ENCODE data around the gene ANKRD27.
"Not testable (repeated sequence)": the region's sequence is repeated elsewhere in the genome, so short reads cannot be mapped to it uniquely, and the experiment has no call there.

ANKRD27 gene

DNA sequence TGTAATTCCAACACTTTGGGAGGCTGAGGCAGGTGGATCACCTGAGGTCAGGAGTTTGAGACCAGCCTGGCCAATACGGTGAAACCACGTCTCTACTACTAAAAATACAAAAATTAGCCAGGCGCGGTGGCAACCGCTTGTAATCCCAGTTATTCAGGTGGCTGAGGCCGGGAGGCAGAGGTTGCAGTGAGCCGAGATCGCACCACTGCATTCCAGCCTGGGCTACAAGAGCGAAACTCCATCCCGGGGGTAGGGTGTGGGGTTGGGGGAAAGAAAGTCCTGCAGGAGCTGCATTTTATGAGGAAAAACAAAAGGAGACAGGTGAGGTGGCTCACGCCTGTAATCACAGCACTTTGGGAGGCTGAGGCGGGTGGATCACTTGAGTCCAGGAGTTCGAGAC is 22.6 kb downstream of the ANKRD27 start:
- FAIRE-seq = not testable (repeated sequence)

DNA sequence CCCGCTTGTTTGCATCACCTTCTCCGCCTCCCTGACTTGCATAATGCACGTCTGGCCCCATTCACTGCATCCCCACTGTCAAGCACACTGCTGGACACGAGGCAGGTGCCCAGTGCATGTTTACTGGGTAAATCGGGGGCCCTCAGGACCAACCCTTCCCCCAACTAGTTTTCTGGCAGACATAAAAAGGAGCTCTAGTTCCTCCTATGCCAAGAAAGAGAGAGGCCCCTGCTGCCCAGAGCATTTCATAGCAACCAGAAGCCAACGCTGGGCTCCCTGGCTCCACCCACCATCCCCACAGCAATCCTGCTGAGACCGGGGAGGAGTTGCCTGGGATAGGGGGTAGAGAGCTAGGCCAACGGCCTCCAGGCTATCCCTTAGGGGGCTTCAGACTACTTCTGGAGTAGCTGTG is 23.2 kb downstream of the ANKRD27 start:
- FAIRE-seq = no peak

DNA sequence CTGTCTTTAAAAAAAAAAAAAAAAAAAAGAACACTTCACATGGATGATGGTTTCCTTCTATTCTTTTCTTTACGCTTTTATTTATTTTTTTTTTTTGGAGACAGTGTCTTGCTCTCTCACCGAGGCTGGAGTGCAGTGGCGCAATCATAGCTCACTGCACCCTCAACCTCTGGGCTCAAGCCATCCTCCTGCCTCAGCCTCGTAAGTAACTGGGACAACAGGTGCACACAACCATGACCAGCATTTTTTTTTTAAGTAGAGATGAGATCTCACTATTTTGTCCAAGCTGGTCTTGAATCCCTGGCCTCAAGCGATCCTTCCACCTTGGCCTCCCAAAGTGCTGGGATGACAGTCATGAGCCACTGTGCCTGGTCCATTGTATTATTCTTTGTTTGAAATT is 24.3 kb downstream of the ANKRD27 start:
- FAIRE-seq = no peak

DNA sequence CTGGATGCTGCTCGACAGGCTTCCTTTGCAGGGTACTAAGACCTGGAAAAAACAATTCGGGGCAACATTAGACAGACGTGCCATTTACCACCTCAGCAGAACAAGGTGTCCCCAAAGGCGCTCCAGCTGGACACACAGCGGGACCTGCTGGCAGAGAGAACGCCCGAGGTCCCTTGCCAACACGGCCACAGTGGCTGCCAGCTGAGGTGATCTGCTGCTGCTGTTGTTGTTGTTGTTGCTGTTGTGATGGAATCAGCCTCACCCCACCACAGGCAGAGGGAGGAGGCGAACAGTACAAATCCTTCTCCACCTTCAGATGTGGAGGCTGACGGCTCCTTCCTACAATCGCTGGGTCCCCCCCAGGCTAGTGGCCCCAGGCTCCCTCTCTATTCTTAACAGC is 25.2 kb downstream of the ANKRD27 start:
- no peak for FAIRE-seq

DNA sequence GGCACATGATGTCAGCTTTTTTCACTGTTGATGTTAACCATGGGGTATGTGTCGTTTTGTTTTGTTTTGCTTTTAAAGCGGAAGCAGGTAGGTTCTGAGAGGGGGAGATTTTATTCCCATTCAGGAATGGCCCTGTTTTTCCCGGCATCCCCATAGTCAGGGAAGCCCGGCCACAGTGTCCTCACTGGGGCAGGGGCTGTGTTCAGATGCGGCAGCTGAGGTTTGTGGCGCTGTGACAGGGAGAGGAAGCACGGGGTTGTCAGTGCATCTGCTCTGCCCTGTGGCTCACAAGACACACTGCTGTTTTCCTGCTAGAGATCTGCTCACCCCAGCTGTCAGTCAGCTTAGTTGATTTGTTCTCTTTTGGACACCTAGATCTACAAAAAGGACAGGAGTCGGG is 27.6 kb downstream of the ANKRD27 start:
- FAIRE-seq = no peak

DNA sequence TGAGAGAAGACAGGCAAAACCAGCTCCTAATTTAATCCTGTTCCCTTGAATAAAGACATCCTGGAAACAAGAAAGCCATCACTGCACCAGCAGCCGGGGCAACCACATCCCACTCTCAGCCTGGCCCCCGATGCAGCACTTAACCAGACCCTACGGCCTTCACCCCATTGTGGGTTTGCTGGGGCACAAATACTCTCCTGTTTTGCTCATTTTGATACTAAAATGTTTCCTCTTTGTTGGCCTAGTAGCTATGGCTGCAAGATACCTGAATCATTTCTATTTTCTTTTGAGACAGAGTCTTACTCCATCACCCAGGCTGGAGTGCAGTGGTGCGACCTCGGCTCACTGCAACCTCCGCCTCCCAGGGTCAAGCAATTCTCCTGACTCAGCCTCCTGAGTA is 28.4 kb downstream of the ANKRD27 start:
- no peak for FAIRE-seq

DNA sequence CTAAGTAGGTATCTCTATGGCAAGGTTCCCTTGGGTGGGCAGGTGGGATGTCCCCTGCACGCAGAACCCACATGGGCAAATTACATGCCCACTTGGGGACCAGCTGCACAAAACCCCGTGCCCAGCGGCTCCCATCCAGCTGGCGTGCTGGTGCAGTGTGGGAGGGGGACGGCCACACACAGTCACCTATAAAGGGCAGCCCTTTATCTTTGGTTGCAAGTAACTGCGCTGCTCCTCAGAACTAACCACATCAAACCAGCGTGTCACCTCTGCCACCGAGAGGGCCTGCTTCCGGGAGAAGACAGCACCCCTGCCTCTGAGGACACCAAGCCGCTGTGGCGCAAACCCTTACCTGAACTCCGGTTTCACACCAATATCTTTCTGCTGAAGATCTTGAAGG is 32.2 kb downstream of the ANKRD27 start:
- no peak for FAIRE-seq

DNA sequence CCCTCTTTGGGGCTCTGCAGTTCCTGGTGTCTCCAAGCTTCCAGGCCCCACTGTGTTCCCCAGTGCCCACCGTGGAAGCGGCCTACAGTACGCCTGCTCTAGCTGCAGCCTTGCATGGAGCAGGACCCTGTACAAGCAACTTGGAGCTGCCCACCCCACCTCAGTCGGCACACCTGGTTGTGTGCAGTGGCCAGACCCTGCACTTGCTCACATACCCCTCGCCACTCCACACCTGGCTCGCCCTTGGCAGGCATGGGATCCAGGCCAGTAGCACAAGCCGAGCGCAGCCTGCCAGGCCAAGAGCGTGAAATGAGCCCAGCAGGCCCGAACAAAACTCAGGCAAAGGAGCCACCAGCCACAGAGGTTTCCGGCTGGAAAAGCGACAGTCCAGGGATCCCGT is 36.4 kb downstream of the ANKRD27 start:
- no peak for FAIRE-seq

DNA sequence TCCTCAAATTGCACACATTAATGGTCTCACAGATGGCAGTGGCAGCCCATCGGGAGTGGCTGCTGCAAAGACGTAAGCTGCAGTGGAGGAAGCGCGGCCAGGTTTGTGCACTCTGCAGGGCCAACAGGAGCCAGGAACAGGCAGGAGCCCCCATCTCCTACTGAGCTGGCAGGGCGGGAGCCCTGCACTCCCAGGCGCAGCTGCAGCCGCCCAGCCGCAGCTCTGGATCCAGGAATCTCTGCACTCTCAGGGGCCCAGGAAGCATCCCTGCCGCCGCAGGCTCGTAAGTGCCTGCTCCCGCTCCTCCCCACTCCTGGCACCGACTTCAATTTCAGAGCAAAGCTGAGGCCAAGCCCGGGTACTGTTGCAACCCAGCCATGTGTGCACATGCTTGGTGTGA is 37.5 kb downstream of the ANKRD27 start:
- no peak for FAIRE-seq

DNA sequence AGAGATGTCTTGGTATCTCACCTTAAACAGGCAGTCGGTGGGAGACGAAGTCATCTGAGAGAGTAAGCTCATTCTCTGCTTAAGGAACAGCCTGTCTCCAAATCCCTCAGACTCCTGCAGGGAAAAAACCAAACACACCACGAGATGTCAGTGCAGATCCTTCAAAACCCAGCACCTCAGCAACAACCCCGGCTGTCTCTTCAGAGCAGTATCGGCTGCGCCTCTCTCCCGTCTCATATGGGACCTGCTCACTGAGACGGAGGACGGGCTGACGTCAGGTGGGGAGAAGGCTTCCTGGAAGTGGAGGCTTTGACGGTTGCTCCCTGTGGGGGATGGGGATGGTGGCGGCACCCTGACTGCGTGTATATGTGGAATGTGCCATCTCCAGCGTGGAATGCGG is 43.6 kb downstream of the ANKRD27 start:
- FAIRE-seq = no peak

DNA sequence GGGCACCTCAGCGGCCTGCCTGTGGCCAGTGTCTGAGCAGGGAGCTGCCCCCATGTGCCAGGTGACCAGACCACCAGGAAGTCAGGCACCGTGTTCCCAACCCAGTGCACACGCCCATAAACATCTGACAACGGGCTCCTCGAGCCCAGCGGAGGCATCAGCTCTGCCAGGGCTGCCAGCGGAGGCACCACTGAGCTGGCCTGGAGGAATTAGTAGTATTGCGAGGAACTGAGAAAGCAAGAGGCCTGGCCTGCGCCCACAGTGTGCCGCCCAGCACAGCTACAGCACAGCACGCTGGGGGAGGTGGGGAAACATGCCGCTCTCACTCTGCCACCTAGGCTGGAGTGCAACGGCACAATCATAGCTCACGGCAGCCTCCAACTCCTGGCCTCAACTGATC is 44.6 kb downstream of the ANKRD27 start:
- no peak for FAIRE-seq

DNA sequence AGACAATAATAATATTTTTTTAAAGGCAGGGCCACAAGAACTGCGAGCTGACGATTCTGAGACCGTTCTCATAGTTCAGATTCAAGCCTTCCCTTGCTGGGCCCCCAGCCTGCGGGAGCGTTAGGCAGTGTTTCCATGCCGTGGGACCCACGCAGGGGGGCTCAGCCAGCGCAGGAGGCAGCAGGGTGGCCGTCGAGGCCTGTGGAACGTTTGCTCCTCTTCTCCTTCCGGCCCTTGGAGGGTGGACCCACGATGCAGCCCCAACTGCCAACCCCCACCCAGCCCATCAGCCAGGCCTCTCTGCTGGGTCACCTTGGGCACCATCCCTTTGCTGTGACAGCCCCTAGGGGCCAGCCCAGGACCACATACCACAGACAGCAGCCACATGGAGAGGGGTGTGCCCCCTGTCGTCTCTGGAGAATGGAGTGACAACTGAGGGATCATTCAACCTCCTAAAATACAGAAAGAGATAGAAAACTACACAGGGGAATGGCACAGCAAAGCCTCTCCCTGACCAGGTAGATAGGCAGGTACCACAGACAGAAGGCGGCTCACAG is 47.2 kb downstream of the ANKRD27 start:
- FAIRE-seq = no peak

DNA sequence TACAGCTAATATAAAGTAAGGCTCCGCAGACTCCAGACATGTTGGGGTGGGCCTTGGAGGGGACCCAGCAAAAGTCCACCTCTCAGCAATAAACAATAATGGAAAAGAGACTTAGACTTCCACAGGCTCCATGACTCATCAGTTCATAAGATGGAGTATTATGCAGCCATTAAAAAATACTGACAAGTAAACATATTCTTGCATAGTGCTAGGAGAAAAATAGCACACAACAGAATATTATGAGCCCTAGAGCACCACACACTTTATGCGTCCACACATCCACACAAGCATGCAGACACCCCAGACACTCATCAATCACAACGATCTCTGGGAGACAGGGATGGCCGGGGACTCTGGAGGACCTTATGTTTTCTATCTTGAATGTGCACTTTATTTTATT is 48.0 kb downstream of the ANKRD27 start:
- no peak for FAIRE-seq

DNA sequence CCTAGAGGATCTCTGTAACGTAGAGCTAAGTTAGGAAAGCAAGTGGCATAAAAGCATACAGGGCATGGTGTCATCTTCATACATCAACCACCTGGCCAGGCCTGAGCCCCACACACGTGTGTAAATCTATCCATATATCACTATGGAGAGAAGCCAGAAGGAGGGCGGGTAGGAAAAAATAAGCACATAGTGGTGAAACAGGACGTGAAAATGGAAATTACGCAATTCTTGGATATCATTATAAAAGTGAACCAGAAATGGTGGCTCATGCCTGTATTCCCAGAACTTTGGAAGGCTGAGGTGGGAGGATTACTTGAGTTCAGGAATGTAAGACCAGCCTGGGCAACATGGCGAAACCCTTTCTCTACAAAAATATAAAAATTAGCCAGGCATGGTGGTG is 50.6 kb downstream of the ANKRD27 start:
- FAIRE-seq = no peak

DNA sequence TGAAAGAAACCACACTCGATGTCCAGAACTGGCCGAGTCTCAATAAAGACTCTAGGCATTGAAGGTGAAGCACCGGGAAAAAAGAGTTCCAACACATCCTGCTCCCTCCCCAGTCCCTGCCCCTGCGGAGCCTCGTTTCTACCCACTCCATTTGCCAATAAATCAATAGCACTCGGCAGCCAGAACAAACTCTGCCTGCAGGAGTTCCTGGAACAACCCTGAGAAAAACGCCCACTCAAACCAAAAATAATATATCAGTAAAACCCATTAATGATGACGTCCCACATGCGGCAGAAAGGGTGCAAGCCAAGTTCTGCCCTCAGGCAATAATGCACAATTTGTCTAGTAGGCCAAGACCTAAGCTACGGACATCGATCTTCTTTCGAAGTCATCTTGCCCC is 53.0 kb downstream of the ANKRD27 start:
- no peak for FAIRE-seq

DNA sequence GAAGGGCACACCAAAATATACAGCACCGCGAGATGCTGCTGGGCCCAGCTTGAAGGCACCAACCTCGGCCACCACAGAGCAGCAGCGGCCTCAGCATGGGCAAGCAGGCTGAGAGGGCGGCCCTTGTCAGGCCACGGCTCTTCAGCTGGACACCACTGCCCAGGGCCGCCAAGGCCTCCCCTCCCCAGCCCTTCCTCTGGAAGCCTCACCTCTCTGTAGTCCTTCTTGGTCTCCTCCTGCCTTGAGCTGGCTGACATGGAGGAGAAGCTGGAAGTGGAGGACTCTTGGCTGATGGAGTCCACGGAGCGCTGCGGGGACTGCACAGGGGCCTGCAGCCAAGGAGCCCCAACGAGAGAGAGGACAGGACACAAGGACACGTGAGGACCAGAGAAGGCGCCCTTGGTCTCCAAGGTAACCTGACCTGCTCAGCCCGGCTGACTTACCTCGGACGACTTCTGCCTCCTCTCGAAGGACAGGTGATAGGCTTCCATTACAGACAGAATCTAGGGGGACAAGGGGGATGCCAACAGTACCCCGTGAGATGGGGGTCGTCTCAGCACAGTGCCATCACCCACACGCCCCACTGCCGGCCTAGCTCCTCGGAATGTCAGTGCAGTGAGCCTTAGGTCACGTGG is 55.8 kb downstream of the ANKRD27 start:
- FAIRE-seq = no peak

DNA sequence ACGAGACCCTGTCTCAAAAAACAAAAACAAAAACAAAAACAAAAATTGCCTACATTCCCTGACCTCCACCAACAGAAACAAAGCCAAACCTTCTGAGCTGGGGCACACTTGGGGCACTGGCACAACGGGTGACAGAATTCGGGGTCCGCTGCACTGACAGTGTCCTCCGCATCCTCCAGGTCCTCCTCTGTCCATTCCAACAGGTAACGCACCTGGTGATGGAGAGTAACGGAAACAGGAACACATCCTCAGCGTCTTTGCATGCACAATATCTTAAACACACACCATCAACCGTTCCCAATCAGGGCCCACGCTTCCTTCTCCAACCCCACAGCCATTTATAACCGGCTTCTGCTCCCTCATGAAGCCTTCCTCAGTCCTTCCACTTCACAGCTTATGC is 59.4 kb downstream of the ANKRD27 start:
- FAIRE-seq = no peak

DNA sequence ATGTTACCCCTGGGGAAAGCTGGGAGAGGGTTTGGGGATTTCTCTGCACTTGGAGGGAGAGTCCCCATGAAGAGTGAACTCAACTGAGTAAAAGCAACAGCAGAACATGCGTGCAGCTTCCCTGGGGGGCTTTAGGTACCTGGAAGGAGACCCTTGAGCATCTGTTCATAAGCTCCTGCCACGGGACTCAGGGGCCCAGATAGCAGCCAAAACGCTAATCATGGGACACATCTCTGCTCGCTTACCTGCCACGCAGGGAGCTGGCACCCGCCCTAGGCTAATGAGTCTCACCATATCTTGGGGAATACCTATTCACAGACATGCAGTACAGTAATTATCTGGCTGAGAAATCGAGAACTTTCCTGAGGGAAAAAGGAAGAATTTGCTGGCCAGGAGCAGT is 60.1 kb downstream of the ANKRD27 start:
- FAIRE-seq = no peak

DNA sequence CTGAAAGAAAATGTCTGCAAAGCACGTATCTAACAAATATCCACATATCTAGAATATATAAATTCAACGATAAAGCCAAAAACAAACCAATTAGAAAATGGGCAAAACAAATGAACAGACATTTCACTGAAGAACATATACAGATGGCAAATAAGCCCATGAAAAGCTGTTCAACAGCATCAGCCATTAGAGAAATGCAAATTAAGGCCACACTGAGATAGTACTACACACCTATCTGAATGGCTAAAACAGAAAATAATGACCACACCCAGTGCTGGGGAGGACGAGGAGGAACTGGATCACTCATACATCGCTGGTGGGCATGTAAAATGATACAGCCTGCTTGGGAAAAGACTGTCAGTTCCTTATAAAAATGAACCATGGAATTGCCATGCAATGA is 62.0 kb downstream of the ANKRD27 start:
- FAIRE-seq = no peak

DNA sequence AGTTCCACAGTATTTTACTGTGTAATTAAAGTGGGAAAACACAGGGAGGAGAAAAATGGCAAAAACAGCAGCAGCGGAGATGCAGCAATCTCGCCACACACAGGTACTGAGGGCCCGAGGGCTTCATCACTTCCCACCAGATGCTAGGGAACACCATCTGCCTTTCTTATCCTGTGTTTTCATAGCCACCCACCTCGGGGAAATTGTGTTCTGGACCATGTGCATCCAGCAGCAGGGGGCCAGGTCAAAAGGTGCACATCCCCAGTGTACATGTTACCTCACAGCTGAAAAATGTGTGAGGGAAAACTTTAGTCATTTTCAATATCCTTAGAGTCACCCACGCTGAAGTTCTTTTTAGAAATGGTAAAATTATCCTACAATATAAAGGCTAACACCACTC is 63.8 kb downstream of the ANKRD27 start:
- FAIRE-seq = no peak

DNA sequence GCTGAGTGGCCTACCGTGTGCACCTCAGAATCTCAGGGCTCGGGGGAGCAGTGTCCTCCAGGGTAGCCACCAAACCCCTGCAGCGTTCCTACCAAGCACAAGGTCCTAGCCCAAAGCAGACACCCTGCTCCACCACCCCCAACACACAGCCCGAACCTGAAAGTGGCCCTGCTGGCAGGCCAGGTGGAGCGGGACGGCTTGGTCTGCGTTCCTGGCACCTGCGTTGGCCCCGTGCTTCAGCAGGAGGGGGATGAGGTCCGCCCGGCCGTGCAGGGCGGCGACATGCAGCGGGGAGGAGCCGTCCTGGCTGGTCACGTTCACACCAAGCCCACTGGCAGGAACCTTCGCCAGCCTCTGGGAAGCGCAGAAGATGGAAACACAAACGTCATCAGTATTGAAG is 67.5 kb downstream of the ANKRD27 start:
- FAIRE-seq = no peak

DNA sequence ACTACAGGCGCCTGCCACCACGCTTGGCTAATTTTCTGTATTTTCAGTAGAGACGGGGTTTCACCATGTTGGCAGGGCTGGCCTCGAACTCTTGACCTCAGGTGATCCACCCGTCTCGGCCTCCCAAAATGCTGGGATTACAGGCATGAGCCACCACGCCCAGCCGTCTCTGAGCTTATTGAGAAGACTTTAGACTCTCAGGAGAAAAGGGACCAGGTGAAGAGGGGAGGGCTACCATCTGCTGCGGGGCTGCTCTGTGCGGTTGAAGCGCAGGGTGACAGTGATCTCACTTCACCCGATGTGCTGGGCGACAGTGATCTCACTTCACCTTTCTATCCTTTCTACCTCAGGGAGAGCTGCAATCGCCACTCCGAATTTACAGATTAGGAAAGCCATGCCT is 68.7 kb downstream of the ANKRD27 start:
- no peak for FAIRE-seq

DNA sequence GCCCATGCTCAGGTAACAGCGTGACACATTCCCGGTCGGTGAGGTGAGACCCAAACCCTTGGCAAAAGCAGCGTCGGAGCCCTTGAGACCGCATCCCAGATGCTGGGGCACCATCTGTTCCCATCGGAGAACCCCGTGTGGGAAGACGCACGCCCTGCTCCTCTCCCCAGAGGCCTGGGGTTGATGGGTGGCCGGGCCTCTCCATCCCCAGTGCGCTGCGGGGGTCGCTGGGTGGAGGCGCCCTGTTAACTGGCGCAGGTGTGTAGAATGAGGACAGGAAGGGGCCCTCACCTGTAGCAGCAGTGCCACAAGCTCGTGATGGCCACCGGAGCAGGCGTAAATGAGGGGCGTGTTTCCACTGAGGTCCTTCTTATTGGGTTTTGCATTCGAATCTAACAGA is 69.4 kb downstream of the ANKRD27 start:
- no peak for FAIRE-seq

DNA sequence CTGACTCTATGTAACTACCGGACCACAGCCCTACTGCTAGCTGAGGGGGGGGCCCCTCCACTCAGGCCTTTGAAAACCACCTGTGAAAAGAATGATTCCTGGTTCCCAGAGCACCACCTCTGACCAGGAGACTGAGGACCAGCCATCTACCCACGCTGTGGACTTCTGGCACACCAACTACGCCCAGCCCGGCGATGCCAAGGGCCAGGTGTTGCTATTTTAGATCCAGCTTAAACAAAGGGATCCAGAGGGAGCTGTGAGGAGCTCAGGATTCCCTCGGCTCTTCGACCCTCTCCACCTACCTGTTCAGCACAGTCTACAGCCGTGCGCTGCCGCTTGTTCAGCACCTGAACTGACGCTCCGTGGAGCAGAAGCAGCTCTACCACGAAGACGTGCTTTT is 71.0 kb downstream of the ANKRD27 start:
- FAIRE-seq = no peak

DNA sequence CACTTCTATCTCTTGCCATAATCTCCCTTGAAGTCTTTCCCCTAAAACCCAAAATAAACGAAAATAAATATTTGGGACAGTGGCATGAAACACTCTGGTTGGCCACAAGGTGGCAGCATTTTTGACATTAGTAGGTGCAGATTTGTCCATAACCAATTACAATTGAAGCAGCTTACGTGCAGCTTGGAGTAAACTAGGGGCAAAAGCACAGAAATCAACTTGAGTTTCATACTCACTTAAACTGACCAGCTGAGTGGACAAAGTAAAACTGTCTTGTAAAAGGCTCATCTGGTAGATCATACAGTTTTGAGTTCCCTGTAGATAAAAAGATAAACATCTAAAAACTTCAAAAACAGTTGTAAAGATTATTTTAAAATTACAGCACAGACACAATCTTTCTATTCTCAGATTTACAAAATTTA is 75.2 kb downstream of the ANKRD27 start:
- peak; percentile 95 for FAIRE-seq

DNA sequence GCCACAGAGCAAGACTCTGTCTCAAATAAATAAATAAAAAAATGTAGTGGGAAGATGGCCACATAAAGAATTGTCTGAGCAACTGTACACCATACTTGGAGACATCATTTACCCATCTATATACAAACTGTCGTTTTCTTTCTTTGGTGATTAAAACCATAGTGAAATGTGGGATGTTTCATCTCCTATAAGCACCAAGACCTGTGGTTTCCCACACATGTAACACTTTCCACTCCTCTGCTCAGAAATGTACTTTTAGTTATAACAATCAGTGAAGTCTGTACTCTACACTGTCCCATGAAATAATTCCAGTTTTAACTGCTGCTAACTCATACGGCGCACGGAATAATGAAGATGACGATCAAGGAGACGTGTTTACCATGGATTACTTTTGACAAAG is 75.7 kb downstream of the ANKRD27 start:
- no peak for FAIRE-seq
